A673 (cell line): Measurements from ENCODE around the gene EDEM1. TPM values are rescaled to one million over a fixed set of nuclear protein-coding genes. Genes with fewer than 3 reads are reported as not detected.

ENCODE experiments used
- BruUV-seq: library from RNA; stranded (reverse); fragments of 400-500 nt; replicated peaks from 2 replicates; lab custom pipeline; 2021; lab: Mats Ljungman, UMichigan
- CTCF ChIA-PET: fragments of 300-600 bp; sonication (Branson Sonifier 250); formaldehyde crosslinking; loops from one replicate; lab custom pipeline; 2022; ENCODE audit warnings: antibody characterized with exemption; lab: Charles Lee
- POLR2A ChIA-PET: fragments of 300-600 bp; sonication (Branson Sonifier 250); formaldehyde crosslinking; loops from one replicate; lab custom pipeline; 2022; ENCODE audit warnings: antibody characterized with exemption; ENCODE audit not compliant: low non-redundant PET; lab: Charles Lee
- DNase-seq: peaks from one replicate; pipeline ENCODE4 v3.0.0-alpha.2; 2015; ENCODE audit warnings: low spot score
- H3K27ac ChIP-seq: fragments of 200-600 bp; sonication (generic); 2 replicates; pipeline ENCODE4 v1.5.1; 2016; ENCODE audit warnings: mixed run types, low read depth, mild to moderate bottlenecking, mixed read lengths, antibody characterized with exemption, low read length; ENCODE audit not compliant: poor library complexity, severe bottlenecking
- H3K27me3 ChIP-seq: fragments of 200-600 bp; sonication (generic); replicated peaks from 2 replicates; pipeline ENCODE4 v1.6.1; 2017; ENCODE audit warnings: mixed run types, low read depth, mild to moderate bottlenecking, mixed read lengths, antibody characterized with exemption, low read length; ENCODE audit not compliant: insufficient read depth, poor library complexity
- H3K36me3 ChIP-seq: fragments of 200-600 bp; sonication (generic); 2 replicates; pipeline ENCODE4 v1.6.1; 2016; ENCODE audit warnings: mixed run types, mild to moderate bottlenecking, mixed read lengths, antibody characterized with exemption, low read length; ENCODE audit not compliant: insufficient read depth, poor library complexity, severe bottlenecking
- H3K4me1 ChIP-seq: fragments of 200-600 bp; sonication (generic); 2 replicates; pipeline ENCODE4 v1.6.1; 2017; ENCODE audit warnings: mixed run types, mild to moderate bottlenecking, mixed read lengths, antibody characterized with exemption, low read length; ENCODE audit not compliant: insufficient read depth, poor library complexity, severe bottlenecking
- H3K4me3 ChIP-seq: fragments of 200-600 bp; sonication (generic); 2 replicates; pipeline ENCODE4 v1.5.1; 2016; ENCODE audit warnings: low read depth, mixed run types, mild to moderate bottlenecking, mixed read lengths, low read length; ENCODE audit not compliant: poor library complexity, severe bottlenecking
- H3K9me3 ChIP-seq: fragments of 200-600 bp; sonication (generic); 2 replicates; pipeline ENCODE4 v1.6.1; 2016; ENCODE audit warnings: mixed run types, low read depth, mild to moderate bottlenecking, mixed read lengths, antibody characterized with exemption, low read length; ENCODE audit not compliant: poor library complexity, severe bottlenecking
- EZH2 ChIP-seq: fragments of 200-600 bp; sonication (generic); IDR thresholded peaks from 2 replicates; pipeline ENCODE4 v1.6.1; 2017; ENCODE audit warnings: borderline replicate concordance, low read depth, mild to moderate bottlenecking, mixed read lengths, antibody characterized with exemption, low read length; ENCODE audit not compliant: poor library complexity, severe bottlenecking
- intact Hi-C: fragments of 100-400 bp; cut with micrococcal nuclease; formaldehyde crosslinking; loops from one replicate; pipeline ENCODE4 v1.10.0; 2022; ENCODE audit not compliant: unreplicated experiment
- total RNA-seq: library from RNA; stranded (reverse); gene quantifications from 2 replicates; pipeline ENCODE4 v1.2.3, GENCODE V29; 2021
- TF ChIP-seq, protein P1 (sequence below): fragments of 300-800, 200-600 bp; sonication (generic); conservative IDR thresholded peaks from 2 replicates; pipeline ENCODE4 v1.5.1; 2017; ENCODE audit warnings: low read depth, mild to moderate bottlenecking, antibody characterized with exemption, low read length, moderate library complexity, mixed read lengths

The EDEM1 gene
- total RNA-seq, 1 experiment from 2014 or later: 32.1 TPM

DNA sequence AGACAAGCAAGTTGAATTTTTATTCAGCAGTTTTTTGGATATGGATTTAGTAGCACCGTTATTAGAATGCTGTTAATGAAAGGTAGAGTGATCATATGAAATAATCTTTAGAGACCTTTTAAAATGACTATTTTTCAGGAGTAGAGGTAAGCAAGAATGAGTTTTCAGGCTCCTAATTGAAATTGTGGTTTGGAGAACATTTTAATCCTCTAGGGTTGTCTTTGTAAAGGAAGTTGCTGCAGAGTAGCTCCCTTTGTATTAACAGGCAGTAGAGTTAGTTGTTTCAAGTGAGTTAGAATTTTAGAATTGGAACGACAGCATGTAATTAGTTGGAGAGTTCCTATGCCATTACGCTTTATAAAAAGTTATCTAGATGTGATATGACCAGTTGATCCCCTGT is 27.2 kb upstream of the EDEM1 start:
- Histone ChIP-seq H3K27ac (no peak overlapping the region), H3K27me3 (no peaks in the 10 kb centered on the region), H3K4me1 (peaks cover 16% of the 10 kb centered on the region), H3K4me3 (no peak overlapping the region), H3K9me3 (no peaks in the 10 kb centered on the region), H3K36me3 (no peaks in the 10 kb centered on the region)
- ChIA-PET POLR2A (interaction anchor here (0.7 kb wide), 1 partner anchor 22 kb away, joined by 3 read pairs; no protein-coding TSS in a partner anchor), CTCF (no interaction called here)
- TF ChIP-seq EZH2: no peak
- TF ChIP-seq, protein P1, sequence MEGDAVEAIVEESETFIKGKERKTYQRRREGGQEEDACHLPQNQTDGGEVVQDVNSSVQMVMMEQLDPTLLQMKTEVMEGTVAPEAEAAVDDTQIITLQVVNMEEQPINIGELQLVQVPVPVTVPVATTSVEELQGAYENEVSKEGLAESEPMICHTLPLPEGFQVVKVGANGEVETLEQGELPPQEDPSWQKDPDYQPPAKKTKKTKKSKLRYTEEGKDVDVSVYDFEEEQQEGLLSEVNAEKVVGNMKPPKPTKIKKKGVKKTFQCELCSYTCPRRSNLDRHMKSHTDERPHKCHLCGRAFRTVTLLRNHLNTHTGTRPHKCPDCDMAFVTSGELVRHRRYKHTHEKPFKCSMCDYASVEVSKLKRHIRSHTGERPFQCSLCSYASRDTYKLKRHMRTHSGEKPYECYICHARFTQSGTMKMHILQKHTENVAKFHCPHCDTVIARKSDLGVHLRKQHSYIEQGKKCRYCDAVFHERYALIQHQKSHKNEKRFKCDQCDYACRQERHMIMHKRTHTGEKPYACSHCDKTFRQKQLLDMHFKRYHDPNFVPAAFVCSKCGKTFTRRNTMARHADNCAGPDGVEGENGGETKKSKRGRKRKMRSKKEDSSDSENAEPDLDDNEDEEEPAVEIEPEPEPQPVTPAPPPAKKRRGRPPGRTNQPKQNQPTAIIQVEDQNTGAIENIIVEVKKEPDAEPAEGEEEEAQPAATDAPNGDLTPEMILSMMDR: no peak
- no TSS peak for BruUV-seq
- no peak for DNase-seq
- intact Hi-C loops: no loop called here

DNA sequence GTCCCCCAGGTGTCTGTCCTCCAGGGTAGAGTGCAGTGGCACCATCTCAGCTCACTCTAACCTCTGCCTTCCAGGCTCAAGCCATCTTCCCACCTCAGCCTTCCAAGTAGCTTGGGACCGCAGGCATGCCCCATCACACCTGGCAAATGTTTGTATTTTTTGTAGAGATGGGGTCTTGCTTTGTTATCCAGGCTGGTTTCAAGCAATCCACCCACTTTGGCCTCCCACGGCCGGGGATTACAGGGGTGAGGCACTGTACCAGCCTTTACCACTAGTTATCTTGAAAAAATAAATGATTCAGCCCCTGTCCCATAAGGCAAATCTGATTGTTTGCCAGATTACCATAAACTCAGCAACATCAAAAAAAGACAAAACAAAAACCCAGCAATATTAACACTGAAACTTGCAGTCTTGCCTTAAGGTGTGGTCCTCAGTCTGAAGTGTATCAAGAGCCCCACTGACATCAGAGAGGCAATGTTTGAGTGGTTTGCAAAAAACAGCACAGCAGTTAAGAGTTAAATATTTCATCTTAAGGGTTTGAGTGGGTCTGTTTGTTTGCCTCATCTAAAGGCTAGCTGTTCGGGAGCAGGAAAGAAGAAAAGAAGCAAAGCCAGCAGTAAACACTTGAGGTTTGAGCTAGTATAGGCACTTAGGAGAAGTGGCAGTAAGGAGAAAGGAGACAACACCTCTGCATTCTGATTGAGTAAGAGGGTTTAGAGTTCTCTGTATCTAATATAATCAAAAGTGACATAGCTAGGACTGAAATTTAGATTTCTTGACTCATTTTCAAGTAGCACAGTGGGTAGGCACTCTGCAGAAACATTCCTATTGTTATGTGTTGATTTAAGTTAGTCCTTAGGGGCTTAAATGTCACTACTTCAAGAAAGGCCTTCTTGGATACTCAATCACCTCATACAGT is 26.3 kb upstream of the EDEM1 start:
- Histone ChIP-seq H3K36me3 (no peaks in the 10 kb centered on the region), H3K4me1 (peaks cover 23% of the 10 kb centered on the region), H3K27me3 (no peaks in the 10 kb centered on the region), H3K27ac (no peak overlapping the region), H3K9me3 (no peaks in the 10 kb centered on the region), H3K4me3 (no peak overlapping the region)
- DNase-seq: peak; percentile 25
- TF ChIP-seq, protein P1: no peak
- CTCF ChIA-PET: no interaction called here
- POLR2A ChIA-PET: no interaction called here
- intact Hi-C loops: no loop called here
- BruUV-seq: no TSS peak

DNA sequence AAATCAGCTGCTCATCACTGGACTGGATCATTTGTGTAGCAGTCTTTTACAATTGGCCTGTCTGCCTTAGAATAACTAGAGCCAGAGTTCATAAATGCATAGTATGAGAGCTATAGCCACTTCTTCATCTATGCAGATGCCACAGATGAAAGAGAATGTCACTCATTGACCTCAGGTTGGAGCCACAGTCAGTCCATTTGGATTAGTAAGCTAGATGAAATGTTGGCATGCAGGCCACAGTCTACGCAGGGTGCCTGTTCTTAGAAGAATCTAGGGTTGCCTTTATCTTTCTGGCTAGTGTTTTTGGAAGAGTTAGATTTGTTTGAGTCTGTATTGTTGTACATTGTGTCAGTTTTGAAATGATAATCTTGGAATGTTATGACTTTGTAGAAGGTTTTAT is 25.4 kb upstream of the EDEM1 start:
- ChIA-PET POLR2A (no interaction called here), CTCF (no interaction called here)
- Histone ChIP-seq H3K27me3 (no peaks in the 10 kb centered on the region), H3K4me1 (peaks cover 23% of the 10 kb centered on the region), H3K4me3 (no peak overlapping the region), H3K36me3 (no peaks in the 10 kb centered on the region), H3K27ac (no peak overlapping the region), H3K9me3 (no peaks in the 10 kb centered on the region)
- DNase-seq: no peak
- BruUV-seq: no TSS peak
- TF ChIP-seq EZH2: no peak
- TF ChIP-seq, protein P1: no peak
- intact Hi-C loops: no loop called here
